NB4 (cell line): Measurements from ENCODE around the gene GPR153.

Experiments
- DNase-seq: peaks from one replicate; pipeline ENCODE4 v3.0.0; 2010; ENCODE audit warnings: low read depth
- H3K4me3 ChIP-seq: one replicate; pipeline ENCODE4 v1.5.1; 2011; ENCODE audit warnings: mild to moderate bottlenecking, low read depth, low read length, moderate library complexity
- CTCF ChIP-seq: IDR thresholded peaks from one replicate; pipeline ENCODE4 v1.5.1; 2012; ENCODE audit warnings: low read depth, low read length
- MAX ChIP-seq: IDR thresholded peaks from 2 replicates; pipeline ENCODE4 v1.6.1; 2011; ENCODE audit warnings: low read depth, low read length
- MYC ChIP-seq: IDR thresholded peaks from 2 replicates; pipeline ENCODE4 v1.6.1; 2011; ENCODE audit warnings: low read depth, low read length
- POLR2A ChIP-seq: IDR thresholded peaks from 2 replicates; pipeline ENCODE4 v1.6.1; 2011; ENCODE audit warnings: mild to moderate bottlenecking; ENCODE audit not compliant: insufficient read length; ENCODE audit errors: extremely low read depth

The GPR153 gene

GRCh38 chr1:6209661-6210580 lies 51.0 kb downstream of the GPR153 start:
- peak; percentile 49 for DNase-seq
- peak overlapping the region; percentile 12 for H3K4me3 ChIP-seq
- no peak for TF ChIP-seq CTCF
- no peak for TF ChIP-seq POLR2A

GRCh38 chr1:6208723-6209660 lies 51.9 kb downstream of the GPR153 start:
- DNase-seq = peak; percentile 66
- peak overlapping the region; percentile 12 for H3K4me3 ChIP-seq
- TF ChIP-seq POLR2A (no peak), MAX (peak; percentile 46; the same call in 1 of the 2 replicates), CTCF (peak; percentile 15)

- no peak for DNase-seq
- no peak for TF ChIP-seq POLR2A
- no peak for TF ChIP-seq MAX
- no peak for TF ChIP-seq CTCF
- no peak for TF ChIP-seq MYC
- no peak overlapping the region for H3K4me3 ChIP-seq
Measured at GRCh38 chr1:6207921-6208320, 53.0 kb downstream of the GPR153 start.

GRCh38 chr1:6207075-6207885 lies 53.6 kb downstream of the GPR153 start:
- H3K4me3 ChIP-seq = no peak overlapping the region
- no peak for DNase-seq
- no peak for TF ChIP-seq MAX
- TF ChIP-seq POLR2A = no peak
- no peak for TF ChIP-seq CTCF
- TF ChIP-seq MYC = no peak

- DNase-seq = no peak
- H3K4me3 ChIP-seq = no peak overlapping the region
- TF ChIP-seq MYC (no peak), MAX (no peak), POLR2A (no peak), CTCF (no peak)
Measured at GRCh38 chr1:6206520-6206855, 54.4 kb downstream of the GPR153 start.
